ENCODE data around the gene SMPDL3A. TPM values are rescaled to one million over a fixed set of nuclear protein-coding genes. Genes with fewer than 3 reads are reported as not detected.
A peak's percentile ranks its signal among the peaks of the same experiment; 100 is the strongest.

SMPDL3A gene
- total and polyA plus RNA-seq, 3 experiments from 2014 or later = 0.16 to 0.24 TPM; not detected in 1

DNA sequence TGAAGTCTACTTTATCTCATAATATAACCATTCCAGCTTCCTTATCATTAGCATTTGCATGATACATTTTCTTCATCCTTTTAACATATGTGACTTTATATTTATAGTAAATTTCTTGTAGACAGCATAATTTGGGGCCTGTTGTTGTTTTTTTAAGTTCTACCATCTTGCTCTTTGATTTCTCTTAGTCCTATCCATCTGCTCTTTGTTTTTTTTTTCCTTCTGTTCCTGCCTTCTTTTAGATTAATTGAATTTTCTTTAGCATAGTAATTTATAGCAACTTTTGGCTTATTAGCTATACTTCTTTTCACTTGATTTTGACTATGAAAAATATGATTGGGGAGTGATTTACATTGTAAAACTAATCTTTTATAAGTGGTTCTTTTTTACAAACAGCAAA, 28.7 kb upstream of the SMPDL3A start:
- H3K9me3 ChIP-seq (ENCODE audit: low read length) = no peaks in the 10 kb centered on the region
- no peaks in the 10 kb centered on the region for H3K27me3 ChIP-seq (ENCODE audit: insufficient read depth, low read length, poor library complexity, severe bottlenecking)
- H3K9me3 Mint-ChIP-seq = peaks cover 0 to 2% (median 0%) of the 10 kb centered on the region in 5 donors
- H3K27ac Mint-ChIP-seq = no peak overlapping the region
- no peak overlapping the region for H3K4me3 ChIP-seq (ENCODE audit: low read length)
- peaks cover 0 to 2% of the 10 kb centered on the region in 2 donors for H3K27me3 Mint-ChIP-seq
- no peaks in the 10 kb centered on the region for H3K4me1 Mint-ChIP-seq
- ChIA-PET POLR2A (no interaction called here), CTCF (no interaction called here)
- H3K36me3 Mint-ChIP-seq = no peaks in the 10 kb centered on the region
- no peak overlapping the region for H3K4me3 Mint-ChIP-seq
- H3K27ac ChIP-seq (ENCODE audit: low read depth, low read length) = no peak overlapping the region
- H3K36me3 ChIP-seq (ENCODE audit: insufficient read depth, low read length) = no peaks in the 10 kb centered on the region
- DNase-seq = no peak
- no peaks in the 10 kb centered on the region for H3K4me1 ChIP-seq (ENCODE audit: insufficient read depth, low read length)

DNA sequence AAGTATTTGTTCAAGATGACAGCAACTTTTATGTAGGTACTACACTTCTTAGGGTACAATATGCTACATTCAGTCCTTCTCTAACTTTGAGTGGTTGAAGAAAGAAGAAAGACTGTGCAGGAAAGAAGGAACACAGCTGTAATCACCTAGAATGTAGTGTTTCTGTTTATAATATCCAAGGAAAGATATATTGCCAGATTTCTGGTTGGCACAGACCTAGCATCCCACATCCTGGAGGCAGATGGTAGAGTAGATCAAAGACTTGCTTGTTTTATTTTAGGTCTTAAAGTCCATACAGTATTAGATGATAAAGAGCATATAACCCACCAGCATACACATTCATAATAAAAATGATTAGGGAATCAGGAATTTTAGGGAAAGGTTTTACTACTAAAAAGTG, 22.8 kb upstream of the SMPDL3A start:
- Mint-ChIP-seq H3K9me3 (peaks cover 0 to 2% (median 0%) of the 10 kb centered on the region in 5 donors), H3K36me3 (no peaks in the 10 kb centered on the region), H3K27me3 (peaks cover 7 to 18% of the 10 kb centered on the region in 2 donors), H3K4me1 (no peaks in the 10 kb centered on the region), H3K27ac (no peak overlapping the region), H3K4me3 (no peak overlapping the region)
- Histone ChIP-seq H3K27me3 (ENCODE audit: insufficient read depth, low read length, poor library complexity, severe bottlenecking) (no peaks in the 10 kb centered on the region), H3K27ac (ENCODE audit: low read depth, low read length) (no peak overlapping the region), H3K36me3 (ENCODE audit: insufficient read depth, low read length) (no peaks in the 10 kb centered on the region), H3K4me1 (ENCODE audit: insufficient read depth, low read length) (no peaks in the 10 kb centered on the region), H3K4me3 (ENCODE audit: low read length) (no peak overlapping the region), H3K9me3 (ENCODE audit: low read length) (no peaks in the 10 kb centered on the region)
- no peak for DNase-seq
- ChIA-PET CTCF (no interaction called here), POLR2A (no interaction called here)

DNA sequence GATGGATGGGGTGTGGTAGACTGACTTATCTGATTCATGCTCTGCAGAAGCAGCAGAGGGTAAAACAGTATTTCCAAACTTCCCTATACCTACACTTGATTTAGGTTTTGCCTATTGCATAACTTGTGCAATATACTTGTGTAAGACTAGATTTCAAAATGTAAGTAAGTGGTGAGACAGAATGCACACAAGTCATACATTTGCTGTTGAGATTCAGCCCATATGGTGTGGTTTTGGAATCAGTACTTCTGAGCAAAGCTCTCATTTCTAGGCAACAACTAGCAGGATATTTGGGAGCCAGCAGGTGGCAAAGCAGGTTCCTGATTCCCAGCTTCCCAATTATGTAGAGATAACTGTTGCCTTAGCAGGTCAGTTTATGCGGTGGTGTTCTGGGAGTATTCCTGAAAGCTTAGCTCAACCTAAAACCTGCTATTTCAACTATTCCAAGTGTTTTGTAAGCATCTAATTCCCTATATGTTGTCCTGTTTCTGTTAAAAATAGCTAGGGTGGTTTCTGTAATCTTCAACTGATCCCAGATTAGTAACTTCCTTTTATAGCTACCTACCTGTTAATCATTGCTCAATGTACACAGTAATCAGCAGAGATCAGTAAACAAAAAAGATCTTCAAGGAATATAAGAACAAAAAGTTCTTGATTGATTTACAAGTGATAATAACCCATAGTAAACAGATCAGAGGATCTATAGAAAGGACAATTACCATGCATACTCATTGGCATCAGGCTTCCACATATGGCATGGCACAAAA, 18.0 kb upstream of the SMPDL3A start:
- no peaks in the 10 kb centered on the region for H3K4me1 Mint-ChIP-seq
- no peak for DNase-seq
- H3K27ac Mint-ChIP-seq = no peak overlapping the region
- H3K9me3 ChIP-seq (ENCODE audit: low read length) = no peaks in the 10 kb centered on the region
- H3K27me3 ChIP-seq (ENCODE audit: insufficient read depth, low read length, poor library complexity, severe bottlenecking) = no peaks in the 10 kb centered on the region
- no peak overlapping the region for H3K4me3 ChIP-seq (ENCODE audit: low read length)
- H3K36me3 Mint-ChIP-seq = no peaks in the 10 kb centered on the region
- POLR2A ChIA-PET = no interaction called here
- no peak overlapping the region for H3K4me3 Mint-ChIP-seq
- CTCF ChIA-PET = no interaction called here
- no peak overlapping the region for H3K27ac ChIP-seq (ENCODE audit: low read depth, low read length)
- H3K36me3 ChIP-seq (ENCODE audit: insufficient read depth, low read length) = no peaks in the 10 kb centered on the region
- H3K4me1 ChIP-seq (ENCODE audit: insufficient read depth, low read length) = no peaks in the 10 kb centered on the region
- peaks cover 0 to 5% (median 0%) of the 10 kb centered on the region in 5 donors for H3K9me3 Mint-ChIP-seq
- peaks cover 5 to 21% of the 10 kb centered on the region in 2 donors for H3K27me3 Mint-ChIP-seq

DNA sequence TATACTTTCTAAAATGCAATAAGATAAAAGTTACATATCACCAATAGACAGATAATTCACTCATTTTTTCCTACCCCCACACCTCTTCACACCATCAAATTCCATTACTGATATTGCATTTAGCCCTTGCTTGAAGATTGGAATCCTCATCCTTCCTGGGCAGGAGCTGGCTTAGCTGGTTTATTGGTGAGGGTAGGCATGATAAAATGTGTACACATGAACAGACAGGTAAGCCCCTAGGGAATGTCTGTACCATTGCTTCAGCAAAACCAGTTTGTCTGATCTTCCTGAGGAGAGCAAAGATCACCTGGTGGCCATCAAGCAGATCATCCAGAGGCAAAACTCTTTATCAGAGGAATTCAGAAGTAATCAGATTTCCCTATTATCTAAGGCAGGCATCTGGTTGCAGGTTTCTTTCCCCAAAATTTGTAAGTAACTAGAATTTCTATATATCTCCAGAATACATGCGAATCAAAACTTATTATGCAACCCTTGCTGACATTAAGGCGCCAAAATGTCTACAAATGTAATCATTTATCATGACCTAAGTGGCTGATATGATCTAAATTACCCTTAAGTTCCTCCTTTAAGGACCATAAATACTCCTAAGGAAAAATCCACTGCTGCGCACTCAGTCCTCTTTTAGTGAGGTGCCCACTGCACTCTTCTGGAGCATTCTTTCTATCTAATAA, 16.2 kb upstream of the SMPDL3A start:
- Mint-ChIP-seq H3K4me3 (no peak overlapping the region), H3K36me3 (no peaks in the 10 kb centered on the region), H3K27me3 (peaks cover 0 to 16% of the 10 kb centered on the region in 2 donors), H3K27ac (no peak overlapping the region), H3K9me3 (peaks cover 0 to 5% (median 0%) of the 10 kb centered on the region in 5 donors), H3K4me1 (no peaks in the 10 kb centered on the region)
- CTCF ChIA-PET = no interaction called here
- Histone ChIP-seq H3K9me3 (ENCODE audit: low read length) (no peaks in the 10 kb centered on the region), H3K27ac (ENCODE audit: low read depth, low read length) (no peak overlapping the region), H3K36me3 (ENCODE audit: insufficient read depth, low read length) (no peaks in the 10 kb centered on the region), H3K4me1 (ENCODE audit: insufficient read depth, low read length) (no peaks in the 10 kb centered on the region), H3K4me3 (ENCODE audit: low read length) (no peak overlapping the region), H3K27me3 (ENCODE audit: insufficient read depth, low read length, poor library complexity, severe bottlenecking) (no peaks in the 10 kb centered on the region)
- POLR2A ChIA-PET = no interaction called here
- DNase-seq = no peak

DNA sequence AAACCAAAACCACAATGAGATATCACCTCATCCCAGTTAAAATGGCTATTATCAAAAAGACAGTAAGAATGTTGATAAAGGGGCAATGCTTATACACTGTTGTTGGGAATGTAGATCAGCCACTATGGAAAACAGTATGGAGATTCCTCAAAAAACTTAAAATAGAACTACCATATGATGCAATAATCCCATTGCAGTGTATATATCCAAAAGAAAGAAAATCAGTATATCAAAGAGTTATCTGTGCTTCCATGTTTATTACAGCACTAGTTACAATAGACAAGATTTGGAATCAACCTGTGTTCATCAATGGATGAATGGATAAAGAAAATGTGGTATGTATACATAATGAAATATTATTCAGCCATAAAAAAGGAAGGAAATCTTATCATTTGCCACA, 13.1 kb upstream of the SMPDL3A start:
- no peaks in the 10 kb centered on the region for H3K4me1 Mint-ChIP-seq
- peaks cover 2 to 11% of the 10 kb centered on the region in 2 donors for H3K27me3 Mint-ChIP-seq
- no peaks in the 10 kb centered on the region for H3K9me3 ChIP-seq (ENCODE audit: low read length)
- no peak overlapping the region for H3K4me3 Mint-ChIP-seq
- no peaks in the 10 kb centered on the region for H3K4me1 ChIP-seq (ENCODE audit: insufficient read depth, low read length)
- no peaks in the 10 kb centered on the region for H3K36me3 ChIP-seq (ENCODE audit: insufficient read depth, low read length)
- ChIA-PET POLR2A (no interaction called here), CTCF (no interaction called here)
- no peaks in the 10 kb centered on the region for H3K27me3 ChIP-seq (ENCODE audit: insufficient read depth, low read length, poor library complexity, severe bottlenecking)
- H3K36me3 Mint-ChIP-seq = no peaks in the 10 kb centered on the region
- DNase-seq = no peak
- no peak overlapping the region for H3K27ac ChIP-seq (ENCODE audit: low read depth, low read length)
- H3K27ac Mint-ChIP-seq = no peak overlapping the region
- no peak overlapping the region for H3K4me3 ChIP-seq (ENCODE audit: low read length)
- peaks cover 0 to 5% (median 0%) of the 10 kb centered on the region in 5 donors for H3K9me3 Mint-ChIP-seq

DNA sequence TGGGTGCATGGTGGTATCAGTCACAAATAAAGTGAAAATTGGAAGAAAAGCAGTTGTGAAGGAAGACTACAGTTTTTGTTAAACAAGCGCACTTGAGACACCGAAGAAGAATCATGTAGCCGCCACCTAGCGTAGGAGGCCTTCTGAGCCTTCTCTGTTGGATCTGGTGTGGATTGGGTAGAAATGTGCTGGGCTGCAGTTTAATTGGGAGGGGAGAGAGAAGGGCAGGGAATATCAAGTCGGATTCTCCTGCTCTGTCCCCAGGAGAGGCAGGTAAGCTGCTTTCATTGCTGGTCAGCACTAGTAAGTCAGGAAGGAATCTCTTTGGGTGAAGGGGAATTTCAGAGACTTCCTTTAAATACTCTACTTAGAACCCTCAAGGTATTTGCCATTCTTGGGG, 10.8 kb upstream of the SMPDL3A start:
- H3K27me3 ChIP-seq (ENCODE audit: insufficient read depth, low read length, poor library complexity, severe bottlenecking) = no peaks in the 10 kb centered on the region
- no peak overlapping the region for H3K27ac ChIP-seq (ENCODE audit: low read depth, low read length)
- POLR2A ChIA-PET = no interaction called here
- no peaks in the 10 kb centered on the region for H3K36me3 ChIP-seq (ENCODE audit: insufficient read depth, low read length)
- H3K4me1 Mint-ChIP-seq = no peaks in the 10 kb centered on the region
- H3K36me3 Mint-ChIP-seq = no peaks in the 10 kb centered on the region
- DNase-seq = no peak
- H3K9me3 ChIP-seq (ENCODE audit: low read length) = no peaks in the 10 kb centered on the region
- peak overlapping the region in 1 of 8 donors; percentile 5 for H3K27ac Mint-ChIP-seq
- peaks cover 0 to 5% (median 0%) of the 10 kb centered on the region in 5 donors for H3K9me3 Mint-ChIP-seq
- CTCF ChIA-PET = no interaction called here
- H3K4me3 Mint-ChIP-seq = no peak overlapping the region
- H3K4me1 ChIP-seq (ENCODE audit: insufficient read depth, low read length) = no peaks in the 10 kb centered on the region
- no peak overlapping the region for H3K4me3 ChIP-seq (ENCODE audit: low read length)
- peaks cover 2 to 9% of the 10 kb centered on the region in 2 donors for H3K27me3 Mint-ChIP-seq

DNA sequence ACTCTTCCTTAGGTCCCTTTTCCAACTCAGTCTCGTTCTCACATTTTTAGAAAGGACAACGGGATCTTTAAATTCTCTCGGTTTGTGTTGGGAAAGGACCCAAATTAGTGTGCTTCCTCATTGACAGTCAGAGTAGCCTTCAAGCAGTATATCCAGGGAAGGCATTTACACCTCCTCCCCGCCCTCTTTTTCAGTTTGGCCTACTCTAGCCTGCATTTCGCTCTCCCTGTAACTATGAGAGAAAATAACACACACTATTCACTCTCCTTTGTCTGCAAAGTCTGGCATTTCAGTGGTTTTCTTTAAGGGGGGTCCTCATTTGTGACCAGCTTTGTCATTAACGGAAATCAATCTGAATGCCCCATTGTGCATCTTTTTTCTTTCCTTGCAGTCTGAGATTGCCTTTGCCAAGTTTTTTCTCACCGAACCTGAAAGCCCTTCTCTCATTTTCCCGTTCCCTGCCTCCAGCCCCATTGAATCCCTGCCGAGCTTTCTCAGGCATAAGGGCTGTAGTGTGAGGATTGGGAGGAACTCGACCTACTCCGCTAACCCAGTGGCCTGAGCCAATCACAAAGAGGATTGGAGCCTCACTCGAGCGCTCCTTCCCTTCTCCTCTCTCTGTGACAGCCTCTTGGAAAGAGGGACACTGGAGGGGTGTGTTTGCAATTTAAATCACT, 9.9 kb upstream of the SMPDL3A start:
- peaks cover 0 to 5% (median 0%) of the 10 kb centered on the region in 5 donors for H3K9me3 Mint-ChIP-seq
- H3K4me3 Mint-ChIP-seq = no peak overlapping the region
- ChIA-PET POLR2A (no interaction called here), CTCF (no interaction called here)
- Histone ChIP-seq H3K27me3 (ENCODE audit: insufficient read depth, low read length, poor library complexity, severe bottlenecking) (no peaks in the 10 kb centered on the region), H3K4me3 (ENCODE audit: low read length) (no peak overlapping the region), H3K9me3 (ENCODE audit: low read length) (no peaks in the 10 kb centered on the region), H3K36me3 (ENCODE audit: insufficient read depth, low read length) (no peaks in the 10 kb centered on the region), H3K4me1 (ENCODE audit: insufficient read depth, low read length) (no peaks in the 10 kb centered on the region), H3K27ac (ENCODE audit: low read depth, low read length) (no peak overlapping the region)
- H3K27ac Mint-ChIP-seq = no peak overlapping the region
- H3K4me1 Mint-ChIP-seq = no peaks in the 10 kb centered on the region
- peaks cover 2 to 13% of the 10 kb centered on the region in 2 donors for H3K27me3 Mint-ChIP-seq
- no peaks in the 10 kb centered on the region for H3K36me3 Mint-ChIP-seq
- DNase-seq = no peak

DNA sequence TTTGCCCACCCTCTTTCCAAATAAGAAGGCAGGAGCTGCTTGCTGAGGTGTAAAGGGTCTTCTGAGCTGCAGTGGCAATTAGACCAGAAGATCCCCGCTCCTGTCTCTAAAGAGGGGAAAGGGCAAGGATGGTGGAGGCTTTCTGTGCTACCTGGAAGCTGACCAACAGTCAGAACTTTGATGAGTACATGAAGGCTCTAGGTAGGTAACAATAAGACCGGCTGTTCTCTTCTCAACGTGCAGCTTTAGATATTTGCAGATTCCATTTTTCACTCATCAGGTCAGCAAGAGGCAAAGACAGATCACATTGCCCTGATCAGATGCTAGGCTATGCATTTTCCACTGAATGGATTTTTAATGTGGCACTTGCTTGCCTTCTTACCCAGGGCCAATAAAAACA, 9.4 kb upstream of the SMPDL3A start, which contains the start of gene FABP7:
TSS of gene FABP7 (plus strand) at position 50 of the 400 bp plus-strand sequence. CDS start at position 129, 79 bp downstream.
- POLR2A ChIA-PET = no interaction called here

More for the DNA sequence above, 9.4 kb upstream of the SMPDL3A start, which contains the start of gene FABP7:
- H3K27ac ChIP-seq (ENCODE audit: low read depth, low read length) = no peak within 1 kb of the TSS
- Mint-ChIP-seq H3K9me3 (peaks cover 0 to 5% (median 0%) of the 10 kb centered on the region in 5 donors), H3K4me3 (no peak within 1 kb of the TSS), H3K27ac (peak within 1 kb of the TSS in 1 of 8 donors; percentile 52), H3K36me3 (no peaks in the 10 kb centered on the region), H3K27me3 (peaks cover 2 to 14% of the 10 kb centered on the region in 2 donors), H3K4me1 (no peaks in the 10 kb centered on the region)
- H3K4me1 ChIP-seq (ENCODE audit: insufficient read depth, low read length) = no peaks in the 10 kb centered on the region
- DNase-seq = no peak
- H3K9me3 ChIP-seq (ENCODE audit: low read length) = no peaks in the 10 kb centered on the region
- no peak within 1 kb of the TSS for H3K4me3 ChIP-seq (ENCODE audit: low read length)
- no peaks in the 10 kb centered on the region for H3K36me3 ChIP-seq (ENCODE audit: insufficient read depth, low read length)
- CTCF ChIA-PET = no interaction called here
- H3K27me3 ChIP-seq (ENCODE audit: insufficient read depth, low read length, poor library complexity, severe bottlenecking) = no peaks in the 10 kb centered on the region

All from CD8-positive, alpha-beta memory T cell (primary cell).